Hematopoietic multipotent progenitor cell treated with erythropoietin and hydrocortisone succinate and interleukin-3 and kit ligand, for 8 days (in vitro differentiated cells): ENCODE measurements around the gene PSTPIP1.

Experiments used
- DNase-seq: peaks from one replicate; pipeline ENCODE4 v3.0.0-alpha.2; 2015

Gene PSTPIP1

DNA sequence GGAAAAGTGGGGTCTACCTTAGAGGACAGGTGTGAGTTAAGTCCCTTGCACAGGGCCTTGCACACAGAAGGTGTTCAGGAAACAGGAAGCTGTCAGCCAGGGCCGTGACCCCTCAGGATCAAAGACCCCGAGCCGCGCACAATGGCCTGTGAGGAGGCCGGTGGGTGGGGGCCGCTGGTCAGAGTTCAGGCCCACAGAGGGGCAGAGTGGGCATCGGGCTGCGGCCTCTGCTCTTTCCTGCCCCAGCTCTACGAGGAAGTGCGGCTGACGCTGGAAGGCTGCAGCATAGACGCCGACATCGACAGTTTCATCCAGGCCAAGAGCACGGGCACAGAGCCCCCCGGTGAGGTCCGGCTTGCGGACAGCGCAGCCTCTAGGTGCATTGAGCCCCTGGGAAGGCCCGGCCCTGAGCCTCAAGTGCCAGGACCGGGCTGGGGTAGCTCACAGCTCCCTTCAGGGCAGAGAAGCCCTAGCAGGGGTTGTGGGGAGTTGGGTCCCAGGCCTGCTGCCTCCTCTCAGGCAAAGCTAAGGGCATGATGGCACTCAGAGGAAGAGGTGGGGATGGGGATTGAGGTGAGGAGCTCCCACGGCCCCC lies 37.2 kb downstream of the PSTPIP1 start:
- no peak for DNase-seq

DNA sequence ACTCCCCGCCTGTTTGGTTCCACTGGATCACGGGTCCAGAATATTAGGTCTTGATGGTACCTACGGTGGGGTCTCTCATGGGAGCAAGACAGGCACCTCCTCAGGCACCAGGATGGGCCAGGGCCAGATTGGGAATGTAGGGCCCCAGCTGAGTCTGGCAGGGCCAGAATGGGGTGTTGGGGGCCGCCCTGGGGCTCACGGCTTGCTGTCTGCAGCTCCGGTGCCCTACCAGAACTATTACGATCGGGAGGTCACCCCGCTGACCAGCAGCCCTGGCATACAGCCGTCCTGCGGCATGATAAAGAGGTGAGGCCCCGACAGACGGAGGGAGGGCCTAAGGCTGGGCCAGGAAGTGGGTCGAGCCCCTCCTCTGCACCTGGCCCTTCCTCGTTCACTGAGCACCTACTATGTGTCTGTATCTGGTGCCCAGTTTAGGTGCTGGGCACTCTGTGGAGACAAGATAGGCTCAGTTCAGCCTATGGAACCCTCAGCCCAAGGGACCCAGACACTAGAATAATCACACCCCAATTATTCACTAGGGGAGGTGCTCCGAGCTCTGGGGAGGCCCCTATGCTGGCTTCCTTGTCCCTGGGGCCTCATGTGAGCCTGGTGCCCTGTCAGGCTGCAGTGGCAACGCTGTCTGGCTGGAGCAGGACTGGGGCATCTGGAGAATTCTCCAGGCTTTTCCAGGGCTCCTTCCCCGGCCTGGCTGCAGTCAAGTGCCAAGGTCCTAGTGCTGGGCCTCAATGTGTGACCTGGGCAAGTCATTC lies 37.9 kb downstream of the PSTPIP1 start:
- DNase-seq = no peak

DNA sequence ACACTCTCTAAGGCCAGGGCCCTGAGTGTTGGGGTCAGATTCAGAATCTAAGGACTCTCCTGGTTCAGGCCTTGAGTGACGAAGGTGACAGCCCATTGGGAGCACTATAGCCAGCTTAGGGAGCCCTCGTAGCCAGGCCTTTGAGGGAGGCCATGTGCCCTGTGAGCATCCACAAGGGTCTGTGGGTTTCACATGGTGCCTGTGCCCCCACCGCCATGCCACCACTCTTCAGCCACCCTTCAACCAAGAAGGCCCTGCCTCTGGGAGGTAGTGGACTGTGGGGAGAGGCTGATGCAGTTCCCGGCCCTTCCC lies 38.4 kb downstream of the PSTPIP1 start:
- DNase-seq = no peak

DNA sequence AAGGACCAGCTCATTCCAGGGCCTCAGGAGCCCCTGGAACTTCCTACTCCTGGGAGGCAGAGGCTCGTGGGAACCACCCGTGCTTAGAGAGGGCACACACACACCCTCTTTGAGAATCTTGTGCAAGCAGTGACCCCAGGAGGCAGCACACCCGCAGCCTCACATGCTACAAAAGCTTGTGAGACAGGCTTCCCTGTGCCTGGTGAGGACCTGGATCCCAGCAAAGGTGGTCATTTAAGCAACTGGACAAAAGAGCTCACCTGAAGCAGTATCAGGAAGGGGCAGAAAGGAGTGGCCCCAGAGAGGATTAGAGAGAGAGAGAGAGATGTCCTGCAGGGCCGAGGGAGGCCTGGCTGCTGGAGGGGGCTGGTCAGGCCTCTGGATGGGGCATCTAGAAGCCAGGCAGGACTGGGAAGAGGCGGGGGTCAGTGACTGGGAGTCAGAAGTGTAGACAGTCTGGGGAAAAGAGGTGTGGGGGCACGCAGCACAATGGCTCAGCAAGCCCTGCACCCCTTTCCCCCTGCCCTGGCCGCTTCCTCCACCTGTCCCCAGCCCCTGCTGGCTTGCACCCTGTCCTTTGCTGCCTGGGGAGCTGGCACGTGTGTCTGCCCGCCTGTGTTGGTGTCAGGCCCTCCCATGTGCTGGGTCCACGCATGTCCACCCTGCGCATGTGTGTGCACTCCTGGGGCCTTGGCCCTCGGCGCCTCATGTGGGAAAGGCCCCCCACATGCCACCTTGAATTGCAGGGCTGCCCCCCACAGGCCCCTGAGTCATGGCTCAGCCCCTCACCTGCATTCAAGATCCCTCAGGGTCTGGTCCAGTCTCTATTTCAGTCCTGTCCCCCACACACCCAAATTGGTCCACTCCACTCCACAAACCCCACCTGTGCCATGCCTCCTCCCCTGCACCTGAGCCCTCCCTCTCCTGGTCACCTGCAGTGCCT lies 39.1 kb downstream of the PSTPIP1 start:
- no peak for DNase-seq

DNA sequence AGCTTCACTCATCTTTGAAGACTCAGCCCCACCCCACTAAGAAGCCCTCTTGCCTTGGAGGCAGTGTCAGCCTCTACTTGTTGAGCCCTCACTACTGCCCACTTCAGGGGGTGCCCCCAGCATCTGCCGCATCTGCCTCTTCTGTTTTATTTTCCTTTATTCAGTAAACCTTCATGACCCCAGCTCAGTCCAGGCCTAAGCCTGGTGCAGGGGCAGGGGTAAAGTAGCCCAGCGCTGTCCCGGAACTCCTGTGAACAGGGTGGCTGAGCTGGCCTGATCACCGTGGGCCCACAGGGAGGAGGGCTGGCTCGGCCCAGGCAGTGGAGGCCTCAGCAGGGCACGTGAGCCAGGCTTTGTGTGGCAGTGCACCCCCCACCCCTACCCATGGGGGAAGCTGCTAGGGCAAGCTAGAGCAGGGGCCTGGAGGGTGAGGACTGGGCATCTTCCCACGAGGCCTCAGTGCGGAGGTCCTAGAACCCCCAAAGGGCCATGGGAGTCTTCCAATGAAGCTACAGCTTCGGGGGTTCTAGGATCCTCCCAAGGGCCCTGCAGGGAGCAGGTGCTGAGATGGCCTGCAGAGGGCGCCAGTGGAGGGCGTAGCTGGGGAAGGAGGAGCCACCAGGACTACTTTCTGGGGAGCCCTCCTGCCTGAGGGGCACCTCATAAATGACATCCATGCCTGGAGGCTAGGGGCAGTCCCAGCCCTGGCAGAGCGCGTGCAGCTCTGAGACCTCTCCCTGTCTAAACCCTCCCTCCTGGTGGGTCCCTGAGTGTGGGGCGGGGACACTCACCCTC lies 40.0 kb downstream of the PSTPIP1 start:
- DNase-seq = peak; percentile 45

DNA sequence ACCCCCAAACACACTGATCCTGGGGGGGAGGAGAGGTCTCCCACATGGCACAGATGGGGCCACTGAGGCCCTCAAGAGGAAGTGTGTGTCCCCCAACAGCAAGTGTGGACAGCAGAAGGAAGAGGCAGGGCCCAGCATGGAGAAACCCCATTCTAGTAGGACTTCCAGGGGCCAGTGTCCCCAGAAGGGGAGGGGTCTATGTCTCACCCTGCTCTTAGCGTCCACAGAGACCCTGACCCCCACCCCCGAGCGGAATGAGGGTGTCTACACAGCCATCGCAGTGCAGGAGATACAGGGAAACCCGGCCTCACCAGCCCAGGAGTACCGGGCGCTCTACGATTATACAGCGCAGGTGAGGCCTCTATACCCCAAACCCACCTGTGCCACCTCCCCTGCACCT lies 40.7 kb downstream of the PSTPIP1 start:
- DNase-seq = no peak

DNA sequence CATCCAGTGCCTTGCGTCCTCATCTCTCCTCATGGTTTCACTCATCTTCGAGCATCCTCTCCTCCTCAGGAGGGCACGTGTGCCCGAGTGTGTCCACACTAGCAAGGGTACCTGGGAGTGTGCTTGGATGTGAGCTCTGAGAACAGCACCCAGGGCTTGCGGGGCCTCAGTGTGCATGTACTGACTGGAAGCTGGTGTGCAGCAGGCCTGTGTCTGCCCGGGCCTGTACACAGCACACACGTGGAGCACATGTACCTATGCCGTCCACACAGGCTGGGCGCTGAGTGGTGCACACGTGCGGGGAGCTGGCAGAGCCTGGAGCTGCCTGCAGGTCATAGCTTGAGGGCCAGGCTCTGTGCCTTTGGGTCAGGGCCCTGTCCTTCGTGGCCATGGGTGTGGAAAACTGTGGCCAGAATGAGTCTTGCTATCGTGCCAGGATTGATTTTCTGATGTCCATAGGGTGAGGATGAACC lies 41.1 kb downstream of the PSTPIP1 start:
- no peak for DNase-seq

DNA sequence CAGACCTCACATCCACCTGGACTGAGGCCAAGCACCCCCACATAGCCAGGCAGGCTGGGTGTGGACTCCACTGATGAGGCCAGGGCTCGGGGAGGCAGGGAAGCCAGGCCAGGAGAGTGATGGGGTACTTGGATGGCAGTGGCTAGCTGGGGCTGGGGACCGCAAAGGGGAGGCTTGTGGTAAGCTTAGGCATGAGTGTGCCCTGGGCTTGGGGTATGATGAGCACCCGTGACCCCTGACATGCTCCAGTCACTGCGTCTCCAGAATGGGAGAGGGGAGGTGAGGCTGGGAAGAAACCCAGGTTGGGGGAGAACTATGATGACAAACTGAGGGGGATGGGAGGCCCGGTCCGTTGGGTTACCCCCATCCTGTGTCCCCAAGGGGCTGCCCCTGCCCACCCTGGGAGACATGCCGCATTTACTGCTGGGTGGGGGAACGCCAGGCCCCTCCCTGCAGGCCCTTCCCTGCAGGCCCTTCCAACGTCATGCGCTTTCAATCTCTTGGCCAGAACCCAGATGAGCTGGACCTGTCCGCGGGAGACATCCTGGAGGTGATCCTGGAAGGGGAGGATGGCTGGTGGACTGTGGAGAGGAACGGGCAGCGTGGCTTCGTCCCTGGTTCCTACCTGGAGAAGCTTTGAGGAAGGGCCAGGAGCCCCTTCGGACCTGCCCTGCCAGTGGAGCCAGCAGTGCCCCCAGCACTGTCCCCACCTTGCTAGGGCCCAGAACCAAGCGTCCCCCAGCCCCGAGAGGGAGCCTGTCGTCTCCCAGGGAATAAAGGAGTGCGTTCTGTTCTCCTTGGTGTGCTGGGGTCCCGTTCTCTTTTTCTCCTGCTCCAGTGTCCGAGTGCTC lies 41.8 kb downstream of the PSTPIP1 start:
- DNase-seq = no peak

DNA sequence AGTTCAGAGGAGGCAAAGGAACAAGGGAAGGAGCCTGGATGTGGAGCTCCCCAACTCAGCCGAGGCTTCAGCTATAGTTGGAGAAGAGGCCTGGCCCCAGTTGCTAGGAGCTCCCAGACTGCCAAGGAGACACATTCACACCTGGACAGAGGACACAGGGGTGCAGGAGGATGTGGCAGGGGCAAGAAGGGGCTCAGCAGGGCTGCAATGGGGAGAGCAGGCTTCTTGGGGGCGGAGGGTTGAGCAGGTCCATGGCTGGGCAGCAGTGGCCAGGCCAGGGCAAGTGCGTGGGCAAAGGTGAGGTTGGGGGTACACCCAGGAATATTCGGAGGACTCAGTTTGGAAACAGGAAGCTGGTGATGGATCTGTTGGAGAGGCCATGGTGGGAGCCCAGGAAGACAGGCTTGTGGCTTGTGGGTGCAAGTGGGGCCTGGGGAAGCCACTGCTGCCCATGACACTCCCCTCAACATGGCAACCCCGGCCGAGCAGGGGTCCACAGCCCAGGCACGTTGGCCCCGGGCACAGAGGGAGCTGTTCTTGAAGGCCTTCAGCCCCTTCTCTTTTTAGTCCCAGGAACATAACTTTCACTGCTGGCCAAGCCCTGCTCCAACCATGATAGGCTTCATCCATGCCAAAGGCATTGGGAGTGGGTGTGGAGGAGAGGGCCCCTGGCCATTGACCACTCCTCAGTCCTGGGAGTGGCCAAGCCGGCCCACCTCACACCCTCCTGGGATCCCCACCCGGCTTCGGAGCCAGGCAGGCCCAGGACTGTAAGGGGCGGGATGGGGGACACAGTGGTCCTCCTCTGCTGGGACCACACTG lies 42.7 kb downstream of the PSTPIP1 start:
- DNase-seq = no peak

DNA sequence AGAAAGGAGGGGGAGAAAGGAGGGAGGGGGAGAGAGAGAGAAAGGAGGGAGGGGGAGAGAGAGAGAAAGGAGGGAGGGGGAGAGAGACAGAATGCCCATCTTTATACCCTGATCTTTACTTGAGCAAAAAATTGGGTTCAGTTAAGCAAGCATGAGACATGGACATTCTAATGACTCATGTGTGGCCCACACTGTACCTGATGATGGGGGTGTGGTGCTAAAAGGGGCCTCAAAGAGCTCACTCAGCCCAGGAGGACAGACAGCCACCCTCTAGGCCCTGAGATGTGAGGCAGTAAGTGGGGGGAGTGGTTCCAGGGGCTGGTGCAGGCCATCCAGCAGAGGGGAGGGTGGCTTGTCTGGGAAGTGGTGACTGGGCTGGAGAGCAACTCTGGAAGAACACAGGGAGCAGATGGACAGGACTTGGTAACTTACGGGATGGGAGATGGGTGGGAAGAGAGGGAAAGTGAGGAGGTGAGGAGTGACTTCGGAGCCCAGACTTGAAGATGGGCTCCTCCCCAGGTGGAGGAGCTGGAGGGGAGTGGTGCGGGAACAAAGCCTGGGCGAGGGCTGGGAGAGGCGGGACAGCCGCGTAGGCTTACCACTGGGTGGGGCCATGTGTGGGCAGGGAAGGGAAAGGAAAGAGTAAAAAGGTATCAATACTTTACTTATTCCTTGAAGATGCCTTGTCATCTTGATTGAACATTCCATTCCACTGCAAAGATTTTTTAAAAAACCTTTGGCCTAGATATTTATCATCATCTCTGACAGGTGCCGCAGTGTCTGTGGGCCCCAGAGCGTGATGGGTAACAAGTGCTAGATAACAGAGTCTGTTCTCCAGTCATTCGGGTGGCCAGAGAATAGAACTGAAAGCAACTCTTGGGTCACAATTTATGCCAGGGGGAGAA lies 43.6 kb downstream of the PSTPIP1 start:
- no peak for DNase-seq

DNA sequence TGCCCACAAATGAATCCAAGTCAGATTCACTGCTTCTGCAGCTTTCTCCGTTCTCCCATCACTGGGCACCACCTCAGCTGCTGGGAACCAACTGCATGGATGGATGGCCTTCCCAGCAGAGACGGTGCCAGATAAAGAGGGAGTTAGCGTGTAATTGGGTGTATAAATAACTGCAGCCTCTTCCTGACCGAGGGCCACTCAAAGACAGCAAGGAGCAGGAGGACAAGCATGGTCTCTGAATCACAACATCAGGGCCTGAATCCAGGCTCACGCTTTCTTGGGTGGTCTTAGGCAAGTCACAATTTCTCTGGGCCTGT lies 44.2 kb downstream of the PSTPIP1 start:
- no peak for DNase-seq

DNA sequence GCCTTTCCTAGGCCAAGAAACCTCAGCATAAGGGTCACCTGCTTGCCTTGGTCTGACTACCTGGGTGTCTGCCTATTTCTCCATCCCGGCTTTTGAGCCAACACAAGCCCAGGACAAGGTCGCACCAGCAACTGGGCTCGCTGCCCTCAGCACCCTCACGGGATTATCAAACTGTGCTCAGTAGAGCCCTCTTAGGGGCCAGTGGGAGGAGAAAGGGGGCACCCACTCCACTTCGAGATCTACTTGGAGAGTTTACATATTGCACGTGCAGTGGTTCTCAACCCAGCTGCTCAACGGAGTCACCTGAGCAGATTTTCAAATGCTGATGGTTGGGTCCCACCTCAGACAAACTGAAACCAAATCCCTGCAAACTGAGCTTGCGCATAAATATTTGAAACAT lies 44.9 kb downstream of the PSTPIP1 start:
- DNase-seq = no peak

DNA sequence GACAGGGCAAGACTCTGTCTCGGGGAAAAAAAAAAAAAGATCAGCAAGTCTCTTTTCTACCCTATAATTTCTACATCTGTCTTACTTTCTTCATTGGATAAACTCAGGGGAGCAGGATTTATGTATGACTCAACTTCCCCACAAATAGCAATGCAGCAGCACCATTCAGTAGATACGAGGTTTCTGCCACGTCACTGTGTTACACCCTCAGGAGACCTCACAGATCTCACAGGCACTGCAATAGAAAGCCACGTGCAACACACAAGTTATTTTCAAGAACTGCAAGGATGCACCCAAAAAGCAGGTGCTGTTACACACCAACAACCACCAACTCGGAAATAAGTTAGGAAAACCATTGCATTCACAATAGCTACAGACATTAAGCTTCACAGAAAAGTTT lies 45.7 kb downstream of the PSTPIP1 start:
- DNase-seq = no peak

DNA sequence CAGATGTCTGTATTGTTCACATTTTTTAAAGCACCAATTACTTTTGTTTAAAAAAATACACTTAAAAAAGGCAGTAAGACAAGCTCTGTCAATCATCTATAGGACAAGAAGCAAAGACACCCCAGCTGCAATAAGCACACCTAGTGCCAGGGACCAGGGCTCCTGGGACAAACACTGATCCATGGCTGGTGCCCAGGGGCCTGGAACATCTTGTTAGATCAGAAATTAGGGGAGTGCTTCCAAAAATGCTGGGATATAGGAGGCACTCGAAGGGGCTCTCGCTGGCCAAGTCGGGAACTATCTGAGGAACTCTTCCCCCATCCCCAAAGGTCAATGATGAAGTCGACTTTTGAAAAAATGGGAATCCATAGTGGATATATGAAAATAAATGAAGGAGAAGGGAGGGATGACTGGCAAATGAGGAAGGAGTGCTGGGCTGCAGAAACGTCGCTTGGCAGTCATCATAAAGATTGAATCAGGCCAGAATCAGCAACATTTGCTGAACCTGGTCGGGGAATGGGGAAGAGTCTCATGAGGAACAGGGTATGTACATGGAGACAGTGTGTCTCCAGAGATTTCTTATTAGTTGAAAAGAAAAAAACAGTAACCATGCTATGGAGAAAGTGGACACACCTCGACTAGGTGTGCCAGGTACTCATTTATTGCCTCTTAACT lies 47.5 kb downstream of the PSTPIP1 start:
- no peak for DNase-seq

DNA sequence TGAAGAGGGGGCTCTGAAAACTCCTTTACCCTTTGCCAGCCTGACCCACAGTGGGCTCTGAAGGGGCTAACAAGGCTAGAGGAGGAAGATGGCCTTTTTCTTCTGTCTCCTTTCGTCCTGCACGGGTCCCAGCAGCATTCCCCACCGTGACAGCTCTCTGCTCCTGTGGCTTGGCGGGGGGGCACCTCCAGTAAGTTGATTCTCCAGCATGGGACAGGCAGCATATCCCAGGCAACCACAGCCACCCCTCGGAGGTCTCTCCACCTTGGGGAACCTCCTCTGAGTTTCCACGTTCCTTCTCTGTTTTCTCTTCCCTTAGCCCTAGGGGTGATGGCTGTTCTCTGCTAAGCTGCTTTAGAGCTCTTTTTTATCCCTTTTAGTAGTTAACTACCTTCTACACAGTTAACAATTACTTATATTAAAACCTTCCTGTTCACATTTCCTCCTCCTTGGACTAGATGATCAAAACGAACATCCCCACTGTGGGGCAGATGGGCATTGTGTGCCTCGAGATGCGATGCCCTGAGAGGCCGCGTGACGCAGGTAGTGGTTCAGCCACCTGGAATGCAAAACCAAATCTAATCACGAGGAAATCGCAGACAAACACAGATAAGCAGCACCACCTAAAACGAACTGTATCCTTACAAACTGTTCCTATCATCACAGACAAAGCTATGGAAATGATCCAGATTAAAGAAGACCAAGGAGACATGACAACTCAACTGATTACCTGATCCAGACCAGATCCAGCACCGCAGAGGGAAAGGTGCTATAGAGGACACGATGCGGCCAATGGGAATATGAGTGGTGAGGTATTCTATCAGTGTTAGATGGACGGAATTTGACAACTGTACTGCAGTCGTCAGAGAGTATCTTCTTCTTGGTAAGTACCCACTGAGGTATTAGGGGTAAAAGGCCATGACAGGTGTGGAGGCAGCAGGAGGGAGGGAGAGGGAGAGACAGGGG lies 48.3 kb downstream of the PSTPIP1 start:
- DNase-seq = no peak

DNA sequence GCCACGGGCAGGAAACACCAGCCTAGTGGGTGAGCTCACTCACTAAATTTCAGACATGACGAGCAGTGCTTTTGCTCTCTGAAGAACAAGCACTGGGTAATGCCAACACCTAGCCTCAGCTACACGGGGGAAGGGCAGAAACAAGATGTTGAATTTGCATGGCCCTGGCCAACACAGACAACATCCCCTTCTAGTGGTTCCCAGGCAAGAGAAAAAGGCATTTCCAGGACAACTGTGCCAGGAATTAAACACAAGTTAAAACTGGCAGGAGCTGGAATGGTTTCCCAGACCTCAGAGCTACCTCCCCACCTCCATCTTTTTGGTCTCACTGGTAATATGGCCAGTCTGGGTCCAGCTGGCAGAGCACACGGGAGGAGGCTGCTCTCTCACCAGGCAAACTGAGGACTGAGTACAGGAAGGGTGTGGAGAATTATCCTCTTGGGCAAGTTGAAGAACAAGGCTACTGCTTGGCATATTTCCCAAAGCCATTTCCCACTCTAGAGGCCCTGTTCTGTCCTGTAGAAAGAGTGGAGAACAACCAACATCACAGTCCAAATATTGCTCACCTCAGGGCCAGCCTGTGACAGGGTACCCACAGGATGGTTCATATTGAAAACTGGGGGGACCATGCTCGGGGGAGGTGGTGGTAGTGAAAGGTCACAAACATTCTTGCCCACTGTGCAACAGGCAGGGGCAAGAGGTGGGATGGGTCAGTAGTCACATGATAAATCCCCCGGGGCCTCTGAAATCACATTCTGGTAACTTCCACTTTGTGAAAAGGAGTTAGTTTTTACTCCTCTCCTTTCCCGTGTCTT lies 49.5 kb downstream of the PSTPIP1 start:
- no peak for DNase-seq

DNA sequence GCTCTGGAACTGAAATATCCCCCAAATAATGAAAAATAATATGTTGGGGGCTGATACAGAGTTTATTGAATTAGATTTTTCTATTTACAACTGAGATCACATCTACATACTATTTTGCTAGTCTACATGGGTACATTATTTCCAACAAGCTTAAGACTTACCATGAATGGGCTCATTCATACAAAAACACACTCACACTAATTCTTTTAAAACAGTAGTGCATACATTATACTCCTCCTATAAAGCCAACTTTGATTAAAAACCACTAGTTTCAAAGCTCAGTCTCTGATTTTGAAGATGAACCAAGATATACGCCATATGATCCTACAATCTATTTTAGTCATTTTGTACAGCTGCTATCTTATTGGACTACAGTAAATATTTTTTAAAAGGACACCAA lies 51.1 kb downstream of the PSTPIP1 start:
- no peak for DNase-seq
